Activated naive CD4-positive, alpha-beta T cell treated with anti-CD3 and anti-CD28 coated beads, Interleukin-2, amount 50 U/mL, for 16 hours (primary cell): Measurements from ENCODE around the gene KCTD4.
"Not testable (repeated sequence)": the region's sequence is repeated elsewhere in the genome, so short reads cannot be mapped to it uniquely, and the experiment has no call there.

Source experiments
- DNase-seq: peaks from one replicate; pipeline ENCODE4 v3.0.0-alpha.2; 2020

Gene KCTD4

GRCh38 chr13:45200701-45201232 lies at the start of gene KCTD4:
KCTD4 (minus strand) TSS chr13:45201045; CDS start chr13:45194567, 6,478 bp downstream.
- no peak for DNase-seq

- no peak for DNase-seq
These were observed 48.8 kb upstream of the KCTD4 start for GRCh38 chr13:45249662-45250061.

GRCh38 chr13:45244736-45245135 lies 43.9 kb upstream of the KCTD4 start:
- not testable (repeated sequence) for DNase-seq

- DNase-seq: no peak
These were observed 42.2 kb upstream of the KCTD4 start for GRCh38 chr13:45243077-45243476.

- DNase-seq: no peak
These were observed 41.7 kb upstream of the KCTD4 start for GRCh38 chr13:45242524-45242923.

GRCh38 chr13:45242070-45242469 lies 41.2 kb upstream of the KCTD4 start:
- DNase-seq: no peak

- DNase-seq: no peak
These were observed 39.3 kb upstream of the KCTD4 start for GRCh38 chr13:45240143-45240542.

- no peak for DNase-seq
These were observed 38.3 kb upstream of the KCTD4 start for GRCh38 chr13:45238945-45239795.

- DNase-seq: no peak
These were observed 31.7 kb upstream of the KCTD4 start for GRCh38 chr13:45232591-45232990.

GRCh38 chr13:45231722-45232121 lies 30.9 kb upstream of the KCTD4 start:
- DNase-seq: no peak

GRCh38 chr13:45231305-45231704 lies 30.5 kb upstream of the KCTD4 start:
- no peak for DNase-seq

GRCh38 chr13:45229172-45229571 lies 28.3 kb upstream of the KCTD4 start:
- no peak for DNase-seq

- no peak for DNase-seq
These were observed 27.2 kb upstream of the KCTD4 start for GRCh38 chr13:45228002-45228401.

GRCh38 chr13:45226024-45226423 lies 25.2 kb upstream of the KCTD4 start:
- no peak for DNase-seq

- DNase-seq: no peak
These were observed 24.5 kb upstream of the KCTD4 start for GRCh38 chr13:45225370-45225769.

- no peak for DNase-seq
These were observed 23.3 kb upstream of the KCTD4 start for GRCh38 chr13:45224176-45224575.

GRCh38 chr13:45222919-45223318 lies 22.1 kb upstream of the KCTD4 start:
- DNase-seq: no peak

GRCh38 chr13:45222516-45222915 lies 21.7 kb upstream of the KCTD4 start:
- DNase-seq: no peak

GRCh38 chr13:45220403-45220802 lies 19.6 kb upstream of the KCTD4 start:
- no peak for DNase-seq

GRCh38 chr13:45219938-45220375 lies 19.1 kb upstream of the KCTD4 start:
- no peak for DNase-seq

GRCh38 chr13:45219123-45219891 lies 18.5 kb upstream of the KCTD4 start:
- no peak for DNase-seq

GRCh38 chr13:45218689-45219088 lies 17.8 kb upstream of the KCTD4 start:
- no peak for DNase-seq

GRCh38 chr13:45216193-45216592 lies 15.3 kb upstream of the KCTD4 start:
- no peak for DNase-seq
